K562 (cell line): ENCODE results near the gene CYP2B6. TPM values are rescaled to one million over a fixed set of nuclear protein-coding genes. Genes with fewer than 3 reads are reported as not detected.

Source experiments
- AFF1 ChIP-seq, 2 experiments: fragments of 450-650 bp; IDR thresholded peaks; 2 replicates each; pipeline ENCODE4 v1.6.1; 2018; ENCODE audit warnings: mild to moderate bottlenecking in 2 of 2, low read depth in 1 of 2; ENCODE audit not compliant: partially characterized antibody in 2 of 2
- BDP1 ChIP-seq: IDR thresholded peaks from 3 replicates; pipeline ENCODE4 v1.6.1; 2011; ENCODE audit not compliant: insufficient read length, insufficient read depth
- CREB1 ChIP-seq, 2 experiments: sonication (generic) in 1 of 2; formaldehyde crosslinking in 1 of 2; IDR thresholded peaks; 2 replicates each; pipeline versions ENCODE4 v1.6.1 to v1.8.0; 2012 to 2022; ENCODE audit warnings: inconsistent platforms in 1 of 2, mild to moderate bottlenecking in 1 of 2, missing genetic modification reagents in 1 of 2, moderate library complexity in 1 of 2
- E2F4 ChIP-seq: sonication (generic); formaldehyde crosslinking; IDR thresholded peaks from 2 replicates; pipeline ENCODE4 v1.8.0; 2022; ENCODE audit warnings: mild to moderate bottlenecking, low read depth, missing genetic modification reagents
- EP300 ChIP-seq: IDR thresholded peaks from 2 replicates; pipeline ENCODE4 v1.6.1; 2012; ENCODE audit warnings: low read length, improper control_type of control experiment
- FOS ChIP-seq: IDR thresholded peaks from 3 replicates; pipeline ENCODE4 v1.6.1; 2011; ENCODE audit not compliant: insufficient read length; ENCODE audit errors: extremely low read depth
- GABPB2 ChIP-seq: fragments of 250-450 bp; sonication (Bioruptor Pico); conservative IDR thresholded peaks from 2 replicates; pipeline ENCODE4 v1.5.1; 2021; ENCODE audit warnings: mild to moderate bottlenecking
- JUND ChIP-seq, 2 experiments: IDR thresholded peaks; 2 replicates in 1 of 2; 3 replicates in 1 of 2; pipeline ENCODE4 v1.6.1; 2011; ENCODE audit warnings: borderline replicate concordance in 2 of 2, low read depth in 2 of 2, low read length in 2 of 2, improper control_type of control experiment in 1 of 2, missing biosample characterization in 1 of 2, missing genetic modification characterization in 1 of 2, missing genetic modification reagents in 1 of 2
- MECOM ChIP-seq: fragments of 250-450 bp; sonication (Bioruptor Pico); IDR thresholded peaks from 2 replicates; pipeline ENCODE4 v1.8.0; 2022; ENCODE audit warnings: inconsistent platforms
- MLX ChIP-seq, 2 experiments: fragments of 450-650 bp in 1 of 2; sonication (generic) in 1 of 2; formaldehyde crosslinking; conservative IDR thresholded peaks; 2 replicates each; pipeline versions ENCODE4 v1.4.0 to v1.8.1; 2020 to 2022; ENCODE audit warnings: mild to moderate bottlenecking in 1 of 2, missing genetic modification reagents in 1 of 2
- NRF1 ChIP-seq, 2 experiments: fragments of 450-650 bp; IDR thresholded peaks in 1 of 2; conservative IDR thresholded peaks in 1 of 2; 2 replicates each; pipeline ENCODE4 v1.6.1; 2014; ENCODE audit warnings: mild to moderate bottlenecking in 2 of 2
- POLR2G ChIP-seq: fragments of 200-400 bp; formaldehyde crosslinking; IDR thresholded peaks from 2 replicates; pipeline ENCODE4 v1.6.1; 2017; ENCODE audit warnings: low read depth, mild to moderate bottlenecking, antibody characterized with exemption, low read length, moderate library complexity
- RBM25 ChIP-seq: fragments of 200-400 bp; formaldehyde crosslinking; IDR thresholded peaks from 2 replicates; pipeline ENCODE4 v1.6.1; 2018; ENCODE audit warnings: low read length, low read depth, moderate library complexity; ENCODE audit not compliant: severe bottlenecking
- RFX7 ChIP-seq: fragments of 250-450 bp; sonication (Bioruptor Pico); IDR thresholded peaks from 2 replicates; pipeline ENCODE4 v1.5.1; 2021; ENCODE audit warnings: mild to moderate bottlenecking
- SIN3A ChIP-seq, 2 experiments: fragments of 150-350 bp in 1 of 2; IDR thresholded peaks; 2 replicates each; pipeline ENCODE4 v1.6.1; 2011 to 2016; ENCODE audit warnings: borderline replicate concordance in 2 of 2, low read depth in 2 of 2, low read length in 2 of 2, mild to moderate bottlenecking in 2 of 2, moderate library complexity in 2 of 2; ENCODE audit not compliant: control insufficient read depth in 1 of 2
- SMAD2 ChIP-seq: fragments of 150-350 bp; IDR thresholded peaks from 2 replicates; pipeline ENCODE4 v1.6.1; 2014; ENCODE audit warnings: low read depth, mild to moderate bottlenecking, low read length
- SMARCA4 ChIP-seq: fragments of 450-650 bp; IDR thresholded peaks from 2 replicates; pipeline ENCODE4 v1.6.1; 2016
- STAG1 ChIP-seq: sonication (generic); formaldehyde crosslinking; IDR thresholded peaks from 2 replicates; pipeline ENCODE4 v1.5.0; 2020; ENCODE audit warnings: missing genetic modification reagents, borderline replicate concordance
- USF1 ChIP-seq: sonication (generic); formaldehyde crosslinking; IDR thresholded peaks from 2 replicates; pipeline ENCODE4 v1.9.0; 2022; ENCODE audit warnings: mild to moderate bottlenecking, missing genetic modification reagents
- ZKSCAN8 ChIP-seq: fragments of 200-800 bp; sonication (Bioruptor generic); IDR thresholded peaks from 2 replicates; pipeline ENCODE4 v1.6.1; 2016; ENCODE audit warnings: missing genetic modification characterization, missing compliant biosample characterization
- ZNF143 ChIP-seq: sonication (generic); formaldehyde crosslinking; IDR thresholded peaks from 2 replicates; pipeline ENCODE4 v1.9.0; 2022; ENCODE audit warnings: mild to moderate bottlenecking, missing genetic modification reagents
- ZNF551 ChIP-seq: fragments of 250-450 bp; sonication (Bioruptor Pico); IDR thresholded peaks from 2 replicates; pipeline ENCODE4 v1.5.0; 2021; ENCODE audit warnings: mild to moderate bottlenecking, moderate library complexity
- polyA plus RNA-seq, 8 experiments: library from polyadenylated mRNA; depleted of rRNA in 4 of 8; stranded (reverse) in 5 of 8; unstranded in 3 of 8; fragments of >200 nt; fragmentation: Nextera tagmentation in 2 of 8; fragmentation: Illumina TruSeq in 1 of 8; extraction: Ambion mirVana in 2 of 8; extraction: Trizol in 1 of 8; gene quantifications; 2 replicates each; pipeline versions ENCODE4 v1.2.1 to v1.2.3, GENCODE V29; 2011 to 2014; ENCODE audit warnings: inconsistent platforms in 1 of 8, missing spikeins in 1 of 8
- total RNA-seq, 7 experiments: library from RNA; depleted of rRNA in 6 of 7; stranded (reverse); fragments of >200 nt in 6 of 7; fragmentation: Illumina TruSeq in 2 of 7; extraction: Trizol in 2 of 7; gene quantifications; 2 replicates each; pipeline versions ENCODE4 v1.2.1 to v1.2.3, GENCODE V29; 2011 to 2021; ENCODE audit warnings: low replicate concordance in 1 of 7

Gene CYP2B6
- total and polyA plus RNA-seq, 9 of the 15 experiments (the other 6 are each of a cell fraction or from before 2014, with no cell fraction given) = 0.04 TPM; not detected in 8

GRCh38 chr19:41064974-41065569, 74.0 kb downstream of the CYP2B6 start (continued):
- TF ChIP-seq USF1 (CRISPR knock-in tag) (no peak), AFF1 (IDR thresholded peaks at IDR 0.05; ENCODE audit: low read depth in 1 of 2, partially characterized antibody in 2 of 2) (no peak), BDP1 (no peak), FOS (peak; percentile 78), JUND (IDR thresholded peaks at IDR 0.05; ENCODE audit: borderline replicate concordance, low read depth, low read length) (no peak), JUND (tag; IDR thresholded peaks at IDR 0.05; ENCODE audit: borderline replicate concordance, low read depth, low read length) (no peak), GABPB2 (CRISPR knock-in tag) (no peak), POLR2G (no peak), ZNF551 (CRISPR knock-in tag) (no peak), E2F4 (no peak), CREB1 (IDR thresholded peaks at IDR 0.05) (peak; percentile 72), CREB1 (CRISPR knock-in tag; IDR thresholded peaks at IDR 0.05) (peak; percentile 68), EP300 (no peak), ZNF143 (CRISPR knock-in tag) (peak; percentile 84), SMAD2 (no peak), SMARCA4 (no peak), MECOM (no peak), RFX7 (CRISPR knock-in tag) (no peak), ZKSCAN8 (CRISPR knock-in tag) (no peak), NRF1 (conservative IDR thresholded peaks at IDR 0.05 in 1 of 2, IDR thresholded peaks at IDR 0.05 in 1 of 2) (peak; percentile 44 to 63; a peak in 3 of 4 replicates), MLX (CRISPR knock-in tag; conservative IDR thresholded peaks at IDR 0.05) (no peak), RBM25 (peak; percentile 52), STAG1 (CRISPR knock-in tag) (no peak), SIN3A (IDR thresholded peaks at IDR 0.05; ENCODE audit: borderline replicate concordance in 2 of 2, control insufficient read depth in 1 of 2, low read depth in 2 of 2, low read length in 2 of 2) (no peak)
